GM13976 (cell line): ENCODE data around the gene IL3.

Experiments used
- DNase-seq: peaks from one replicate; pipeline ENCODE4 v3.0.0; 2012; ENCODE audit warnings: low spot score
- in situ Hi-C: fragments of 300-500 bp; cut with MboI; formaldehyde crosslinking; loops from one replicate; pipeline ENCODE4 v1.12.0; 2022; ENCODE audit warnings: low sequenced_read_pairs, mixed read lengths, inconsistent platforms; ENCODE audit not compliant: unreplicated experiment
- TF ChIP-seq, protein P1 (sequence below): IDR thresholded peaks from 2 replicates; pipeline ENCODE4 v1.5.1; 2012; ENCODE audit warnings: borderline replicate concordance, mild to moderate bottlenecking; ENCODE audit not compliant: insufficient read depth; ENCODE audit errors: extremely low read depth, missing control alignments, control extremely low read depth

Gene IL3

DNA sequence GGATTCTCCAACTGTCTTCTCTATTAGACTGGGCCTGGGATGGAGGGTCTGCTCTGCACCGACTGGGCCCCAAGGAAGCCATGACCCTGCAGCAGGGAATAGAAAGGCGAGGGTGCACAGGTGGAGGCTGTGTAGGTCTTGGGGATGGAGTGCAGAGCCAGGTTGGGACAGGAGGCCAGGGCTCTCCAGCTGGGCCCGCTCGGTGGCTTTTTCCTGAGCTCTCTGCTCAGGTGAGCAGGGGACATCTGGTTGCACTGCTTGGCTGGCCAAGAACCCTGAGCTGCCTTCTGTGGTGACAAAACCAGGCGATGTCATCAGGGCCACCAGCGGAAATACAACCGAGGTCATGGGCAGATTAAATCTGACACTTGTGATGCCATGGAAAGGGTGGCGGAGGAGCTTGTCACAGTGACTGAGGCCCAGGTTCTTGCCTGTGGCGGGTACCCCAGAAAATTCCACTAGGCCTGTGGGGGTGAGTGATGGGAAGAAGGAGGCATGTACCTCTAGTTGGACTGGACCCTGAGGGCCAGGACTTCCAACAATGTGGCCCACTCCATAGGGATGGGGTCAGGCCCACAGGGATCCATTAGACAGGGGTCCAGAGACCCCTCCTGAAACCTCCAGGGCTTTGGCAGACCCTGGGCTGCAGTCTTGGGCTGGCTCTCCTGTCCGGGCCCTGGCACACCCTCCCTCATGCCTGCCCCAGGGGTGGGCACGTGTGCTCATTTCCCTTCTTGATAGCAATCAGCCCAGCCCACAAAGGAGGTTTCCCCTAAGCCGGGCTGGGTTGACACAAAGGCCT lies 4.4 kb upstream of the IL3 start:
- in situ Hi-C loops = no loop called here
- TF ChIP-seq, protein P1, sequence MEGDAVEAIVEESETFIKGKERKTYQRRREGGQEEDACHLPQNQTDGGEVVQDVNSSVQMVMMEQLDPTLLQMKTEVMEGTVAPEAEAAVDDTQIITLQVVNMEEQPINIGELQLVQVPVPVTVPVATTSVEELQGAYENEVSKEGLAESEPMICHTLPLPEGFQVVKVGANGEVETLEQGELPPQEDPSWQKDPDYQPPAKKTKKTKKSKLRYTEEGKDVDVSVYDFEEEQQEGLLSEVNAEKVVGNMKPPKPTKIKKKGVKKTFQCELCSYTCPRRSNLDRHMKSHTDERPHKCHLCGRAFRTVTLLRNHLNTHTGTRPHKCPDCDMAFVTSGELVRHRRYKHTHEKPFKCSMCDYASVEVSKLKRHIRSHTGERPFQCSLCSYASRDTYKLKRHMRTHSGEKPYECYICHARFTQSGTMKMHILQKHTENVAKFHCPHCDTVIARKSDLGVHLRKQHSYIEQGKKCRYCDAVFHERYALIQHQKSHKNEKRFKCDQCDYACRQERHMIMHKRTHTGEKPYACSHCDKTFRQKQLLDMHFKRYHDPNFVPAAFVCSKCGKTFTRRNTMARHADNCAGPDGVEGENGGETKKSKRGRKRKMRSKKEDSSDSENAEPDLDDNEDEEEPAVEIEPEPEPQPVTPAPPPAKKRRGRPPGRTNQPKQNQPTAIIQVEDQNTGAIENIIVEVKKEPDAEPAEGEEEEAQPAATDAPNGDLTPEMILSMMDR = no peak
- no peak for DNase-seq

DNA sequence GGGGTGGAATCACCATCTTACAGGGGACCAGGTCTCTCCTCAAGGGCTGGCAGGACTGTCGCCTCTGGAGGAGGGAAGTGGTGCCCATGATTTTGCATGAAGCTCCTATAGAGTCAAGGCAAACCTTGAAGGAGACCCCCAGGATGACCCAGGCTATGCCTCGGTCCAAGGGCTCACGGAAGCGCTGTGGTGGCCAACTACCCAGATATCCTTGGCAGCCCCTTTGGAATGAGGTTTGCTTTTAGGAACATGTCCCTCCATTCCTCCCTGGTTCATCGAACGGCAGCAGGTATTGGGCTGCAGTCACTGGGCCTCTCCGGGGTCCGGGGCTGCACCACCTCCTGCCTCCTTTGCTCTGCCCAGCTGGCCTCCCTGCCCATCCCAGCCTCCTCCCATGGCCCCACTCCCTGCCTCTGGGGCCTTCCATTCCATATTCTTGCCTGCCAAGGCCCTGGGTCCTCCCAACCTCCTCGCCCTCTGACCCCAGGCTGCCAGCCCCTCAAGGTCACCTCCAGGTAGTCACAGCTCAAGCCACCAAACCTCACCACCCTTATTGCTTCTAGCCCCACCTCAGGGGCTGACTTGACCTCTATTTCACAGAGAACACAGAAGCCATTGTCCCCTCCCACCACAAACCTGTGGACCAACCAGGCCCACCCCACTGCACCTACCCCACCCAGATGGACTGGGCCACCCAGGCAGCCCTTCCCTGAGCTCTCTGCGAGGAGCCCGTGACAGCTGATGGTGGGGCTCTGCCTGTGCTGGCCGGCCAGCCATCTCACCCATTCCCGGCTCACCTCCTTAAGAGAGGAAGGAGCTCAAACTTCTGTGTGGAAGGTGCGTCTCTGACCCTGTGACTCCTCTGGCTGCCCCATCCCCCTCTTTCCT lies 3.6 kb upstream of the IL3 start:
- in situ Hi-C loops = no loop called here
- TF ChIP-seq, protein P1 = no peak

DNA sequence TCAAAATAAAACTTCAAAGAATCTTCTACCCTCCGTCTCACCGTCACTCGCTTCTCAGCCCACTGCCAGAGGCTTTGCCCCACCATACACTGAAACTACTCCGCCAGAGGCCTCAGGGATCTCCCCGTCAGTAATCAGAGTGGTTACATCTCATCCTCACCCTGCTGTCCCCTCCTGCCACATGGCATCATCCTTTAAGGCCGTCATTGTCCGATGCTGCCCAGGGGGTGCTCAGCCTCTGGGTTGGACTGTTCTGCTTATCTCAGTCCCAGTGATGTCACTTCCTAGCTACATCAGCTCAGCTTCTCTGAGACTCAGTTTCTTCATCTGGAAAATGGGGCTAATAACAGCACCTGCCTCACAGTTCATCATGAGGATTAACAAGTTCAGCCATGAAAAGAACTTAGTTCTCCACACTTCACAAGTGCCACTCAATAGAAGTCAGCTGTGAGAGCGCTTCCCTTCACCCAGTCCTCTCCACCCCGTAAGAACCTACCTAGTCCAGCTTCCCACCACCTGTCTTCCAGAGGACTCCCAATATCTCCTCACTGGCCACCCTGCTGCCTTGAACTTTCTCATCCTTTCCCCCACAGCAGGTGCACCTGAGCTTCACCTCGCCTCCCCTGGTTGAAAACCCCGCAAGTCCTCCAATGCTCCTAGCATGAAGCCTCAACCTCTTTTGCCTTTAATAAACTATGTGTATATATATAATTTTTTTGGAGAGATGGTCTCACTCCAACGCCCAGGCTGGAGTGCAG lies 2.8 kb upstream of the IL3 start:
- TF ChIP-seq, protein P1 = no peak
- in situ Hi-C loops = no loop called here
- no peak for DNase-seq

More for the DNA sequence above, 3.6 kb upstream of the IL3 start:
- DNase-seq = peak; percentile 28

DNA sequence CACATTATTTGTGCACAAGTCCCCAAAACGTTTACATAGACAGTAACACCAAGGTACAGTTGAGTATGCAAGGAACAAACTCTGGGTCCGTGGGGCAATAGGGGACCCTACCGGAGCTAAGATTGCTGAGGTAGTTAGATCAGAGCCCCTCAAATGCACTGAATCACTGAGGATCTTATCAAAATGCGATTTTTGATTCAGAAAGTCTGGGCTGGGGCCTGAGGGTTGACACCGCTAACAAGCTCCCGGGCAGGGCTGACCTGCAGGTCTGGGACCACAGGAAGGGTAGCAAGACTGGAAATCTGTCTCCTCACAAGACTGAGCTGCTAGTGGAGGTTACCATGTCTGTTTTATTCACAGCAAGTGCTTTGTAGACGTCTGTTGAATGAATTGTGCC lies 1.8 kb upstream of the IL3 start:
- TF ChIP-seq, protein P1 = no peak
- in situ Hi-C loops = no loop called here
- no peak for DNase-seq

DNA sequence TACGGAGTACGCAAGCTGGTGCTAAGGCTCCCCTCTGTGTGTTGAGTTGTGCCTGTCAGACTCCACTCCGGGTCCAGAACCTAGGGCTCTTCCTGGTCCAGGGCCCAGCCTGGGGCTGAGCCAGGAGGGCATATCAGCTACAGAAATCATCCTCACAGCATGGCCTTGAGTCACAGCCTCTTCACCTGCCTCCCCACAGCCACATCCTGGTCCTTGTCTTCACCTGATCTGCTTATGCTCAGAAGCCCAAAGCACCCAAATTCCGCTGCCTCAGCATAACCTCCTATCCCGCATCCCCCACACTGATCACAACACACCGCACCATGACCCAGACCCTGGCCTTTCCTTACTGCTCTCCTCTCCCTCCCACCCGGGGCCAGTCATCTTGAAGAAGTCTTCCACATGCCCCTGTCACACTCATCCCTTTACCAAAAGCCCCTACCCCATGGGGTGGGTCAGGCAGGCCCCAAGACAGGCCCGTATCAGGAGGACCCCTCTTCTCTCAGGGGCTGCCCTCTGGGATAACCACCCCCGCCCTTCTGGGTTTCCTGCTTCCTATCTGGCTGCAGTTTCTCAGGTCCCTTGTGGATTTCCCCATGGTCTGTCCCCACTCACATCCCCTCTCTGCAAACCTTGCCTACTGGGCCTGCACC lies 1.3 kb upstream of the IL3 start:
- TF ChIP-seq, protein P1 = no peak
- in situ Hi-C loops = no loop called here
- peak; percentile 32 for DNase-seq
